VCaP (cell line): ENCODE results near the gene DHCR7.

Experiments used
- H3K27ac ChIP-seq: fragments of 450-650 bp; 2 replicates; pipeline ENCODE4 v1.5.1; 2017
- TF ChIP-seq, protein P1 (sequence below): fragments of 450-650 bp; conservative IDR thresholded peaks from 2 replicates; pipeline ENCODE4 v1.5.1; 2017; ENCODE audit warnings: mild to moderate bottlenecking, moderate library complexity

DHCR7 gene

DNA sequence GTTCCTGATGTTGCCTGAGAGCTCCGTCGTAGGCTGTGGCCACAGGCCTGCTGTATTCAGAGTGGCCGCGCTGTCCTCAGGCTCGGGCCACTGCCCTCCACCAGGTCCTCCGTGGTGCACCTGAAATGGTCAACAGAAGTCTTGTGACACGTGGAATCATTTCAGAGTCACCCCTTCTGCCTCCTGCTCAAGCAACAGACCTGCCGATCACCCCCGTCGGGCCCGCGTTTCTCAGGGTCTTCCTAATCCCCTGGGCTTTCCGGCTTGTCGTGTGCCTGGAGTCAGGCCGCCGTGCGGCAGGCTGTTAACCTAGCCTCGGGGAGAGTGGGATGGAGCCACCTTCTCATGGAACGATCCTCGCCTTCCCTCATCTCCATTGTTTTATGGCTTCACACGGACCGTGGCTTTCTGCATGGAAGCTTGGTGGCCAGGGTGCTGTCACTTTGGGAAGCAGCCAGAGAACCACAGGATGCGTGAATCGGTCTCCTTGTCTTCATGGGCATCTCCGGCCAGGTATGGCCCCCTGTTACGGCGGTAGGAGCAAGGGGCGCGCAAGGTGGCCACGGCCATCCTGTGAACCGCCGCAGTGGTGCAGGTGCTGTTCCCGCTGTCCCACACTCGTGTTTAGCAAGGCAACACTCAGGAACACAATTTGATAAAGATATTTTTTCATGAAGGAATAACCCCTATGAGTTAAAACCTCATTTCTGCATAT is 28.9 kb upstream of the DHCR7 start:
- H3K27ac ChIP-seq: no peak overlapping the region
- TF ChIP-seq, protein P1, sequence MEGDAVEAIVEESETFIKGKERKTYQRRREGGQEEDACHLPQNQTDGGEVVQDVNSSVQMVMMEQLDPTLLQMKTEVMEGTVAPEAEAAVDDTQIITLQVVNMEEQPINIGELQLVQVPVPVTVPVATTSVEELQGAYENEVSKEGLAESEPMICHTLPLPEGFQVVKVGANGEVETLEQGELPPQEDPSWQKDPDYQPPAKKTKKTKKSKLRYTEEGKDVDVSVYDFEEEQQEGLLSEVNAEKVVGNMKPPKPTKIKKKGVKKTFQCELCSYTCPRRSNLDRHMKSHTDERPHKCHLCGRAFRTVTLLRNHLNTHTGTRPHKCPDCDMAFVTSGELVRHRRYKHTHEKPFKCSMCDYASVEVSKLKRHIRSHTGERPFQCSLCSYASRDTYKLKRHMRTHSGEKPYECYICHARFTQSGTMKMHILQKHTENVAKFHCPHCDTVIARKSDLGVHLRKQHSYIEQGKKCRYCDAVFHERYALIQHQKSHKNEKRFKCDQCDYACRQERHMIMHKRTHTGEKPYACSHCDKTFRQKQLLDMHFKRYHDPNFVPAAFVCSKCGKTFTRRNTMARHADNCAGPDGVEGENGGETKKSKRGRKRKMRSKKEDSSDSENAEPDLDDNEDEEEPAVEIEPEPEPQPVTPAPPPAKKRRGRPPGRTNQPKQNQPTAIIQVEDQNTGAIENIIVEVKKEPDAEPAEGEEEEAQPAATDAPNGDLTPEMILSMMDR: no peak

GRCh38 chr11:71476031-71476430 is 27.8 kb upstream of the DHCR7 start:
- H3K27ac ChIP-seq: no peak overlapping the region
- TF ChIP-seq, protein P1: no peak

DNA sequence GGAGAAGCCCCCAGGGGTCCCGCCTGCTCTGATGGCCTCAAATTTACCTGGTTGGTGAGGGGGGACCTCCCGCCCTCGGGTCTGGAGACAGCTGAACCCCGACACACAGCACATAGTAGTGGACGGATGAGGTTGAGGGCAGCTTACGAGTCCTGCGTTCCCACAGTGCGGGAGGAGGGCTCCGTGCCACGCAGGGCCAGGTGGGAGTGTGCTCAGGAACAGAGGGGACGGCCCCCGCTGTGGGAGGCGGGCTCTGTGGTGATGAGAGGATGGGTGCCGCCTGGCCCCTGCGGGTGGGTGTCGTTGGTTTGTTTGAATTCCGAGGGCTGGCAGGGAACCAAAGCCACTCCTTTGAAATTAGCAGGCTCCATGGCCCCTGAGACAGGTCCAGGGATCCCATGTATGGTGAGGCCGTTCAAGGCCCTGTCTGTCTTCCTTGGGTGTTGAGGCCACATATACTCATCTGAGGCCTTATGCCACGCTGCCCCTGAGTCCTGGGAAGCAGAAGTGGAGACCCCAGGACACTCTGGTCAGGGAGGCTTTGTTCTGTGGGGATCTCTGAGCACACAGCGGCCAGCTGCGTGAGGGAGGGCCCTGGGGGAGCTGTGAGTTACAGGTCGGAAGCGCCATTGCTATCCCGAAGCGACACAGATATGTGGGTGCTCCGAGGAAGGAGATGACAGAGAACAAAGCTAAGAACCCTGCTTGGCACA is 26.7 kb upstream of the DHCR7 start:
- H3K27ac ChIP-seq: no peak overlapping the region
- TF ChIP-seq, protein P1: no peak

DNA sequence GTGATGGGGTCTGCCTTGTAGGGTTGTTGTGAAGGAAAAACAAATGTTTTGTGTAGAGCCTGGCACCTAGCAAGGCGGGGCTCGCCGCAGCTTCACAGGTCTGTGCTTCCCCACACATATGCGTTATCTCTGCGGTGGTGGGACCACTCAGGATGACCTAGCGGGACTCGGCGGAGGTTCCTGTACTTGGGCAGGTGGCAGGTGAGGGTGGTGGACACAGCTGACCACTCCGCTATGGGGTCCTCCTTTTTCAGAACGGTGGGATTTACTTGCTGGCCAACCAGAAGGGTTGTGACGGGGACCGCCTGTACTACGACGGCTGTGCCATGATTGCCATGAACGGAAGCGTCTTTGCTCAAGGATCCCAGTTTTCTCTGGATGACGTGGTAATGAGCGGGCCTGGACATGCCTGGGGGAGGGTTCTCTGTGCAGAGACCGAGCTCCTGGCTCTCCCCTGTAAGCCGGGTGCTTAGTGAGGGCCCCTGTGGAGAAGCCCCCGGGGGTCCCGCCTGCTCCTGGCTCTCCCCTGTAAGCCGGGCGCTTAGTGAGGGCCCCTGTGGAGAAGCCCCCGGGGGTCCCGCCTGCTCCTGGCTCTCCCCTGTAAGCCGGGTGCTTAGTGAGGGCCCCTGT is 26.1 kb upstream of the DHCR7 start:
- TF ChIP-seq, protein P1: no peak
- H3K27ac ChIP-seq: no peak overlapping the region

DNA sequence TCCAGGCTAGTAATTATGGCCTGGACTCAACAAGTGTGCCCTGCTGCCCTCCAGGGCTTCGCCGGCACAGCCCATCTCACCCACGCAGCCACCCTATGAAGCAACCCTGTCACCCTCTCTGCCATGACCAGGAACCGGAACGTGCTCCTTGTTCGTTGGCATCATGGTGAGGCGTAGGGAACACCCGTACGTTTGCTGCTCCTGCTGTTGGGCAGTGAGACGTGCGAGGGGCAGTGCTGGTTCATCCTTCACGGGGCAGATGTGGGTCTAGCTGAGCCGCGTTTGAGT is 25.5 kb upstream of the DHCR7 start:
- no peak overlapping the region for H3K27ac ChIP-seq
- TF ChIP-seq, protein P1: no peak

- peak overlapping the region; percentile 81; the same call in 1 of the 2 replicates for H3K27ac ChIP-seq
- TF ChIP-seq, protein P1: no peak
These were observed 25.0 kb upstream of the DHCR7 start for GRCh38 chr11:71472941-71473792.
